Measurements from ENCODE around the gene FBN1. TPM values are rescaled to one million over a fixed set of nuclear protein-coding genes. Genes with fewer than 3 reads are reported as not detected.

The FBN1 gene
- total and polyA plus RNA-seq, 8 donors = 4.7 to 384 (median 42.6) TPM

- Histone ChIP-seq H3K9me3 (no peaks in the 10 kb centered on the region), H3K36me3 (no peaks in the 10 kb centered on the region), H3K4me1 (no peaks in the 10 kb centered on the region), H3K27me3 (no peaks in the 10 kb centered on the region), H3K27ac (no peak overlapping the region), H3K4me3 (no peak overlapping the region)
- 54 to 64% (median 61%) methylated on average over 3 of the region's 3 CpGs for whole genome bisulfite sequencing, 5 donors
- intact Hi-C loops (cut with DNase I; ENCODE audit: low total_unique reads) = no loop called here
- DNase-seq = no peak
- TF ChIP-seq CTCF (IDR thresholded peaks at IDR 0.05) (no peak), POLR2A (IDR thresholded peaks at IDR 0.05) (no peak), EP300 (IDR thresholded peaks at IDR 0.05) (no peak), POLR2AphosphoS5 (IDR thresholded peaks at IDR 0.05) (no peak)
Observed at GRCh38 chr15:48674876-48675275, 29.4 kb upstream of the FBN1 start.

- no peak for TF ChIP-seq POLR2A (IDR thresholded peaks at IDR 0.05)
- TF ChIP-seq EP300 (IDR thresholded peaks at IDR 0.05) = no peak
- no peak for TF ChIP-seq CTCF (IDR thresholded peaks at IDR 0.05)
- no peak for TF ChIP-seq POLR2AphosphoS5 (IDR thresholded peaks at IDR 0.05)
- H3K27ac ChIP-seq = peak overlapping the region in 1 of 5 donors; percentile 48
Observed at GRCh38 chr15:48672206-48672605, 26.7 kb upstream of the FBN1 start.

GRCh38 chr15:48671103-48672022 lies 25.9 kb upstream of the FBN1 start:
- no peaks in the 10 kb centered on the region for H3K9me3 ChIP-seq
- no peaks in the 10 kb centered on the region for H3K4me1 ChIP-seq
- no peak for TF ChIP-seq EP300 (IDR thresholded peaks at IDR 0.05)
- no peak for TF ChIP-seq POLR2AphosphoS5 (IDR thresholded peaks at IDR 0.05)
- TF ChIP-seq CTCF (IDR thresholded peaks at IDR 0.05) = no peak
- no peak for TF ChIP-seq POLR2A (IDR thresholded peaks at IDR 0.05)
- no peaks in the 10 kb centered on the region for H3K36me3 ChIP-seq
- 62 to 75% (median 73%) methylated on average over 6 of the region's 6 CpGs for WGBS, 5 donors
- H3K27ac ChIP-seq = peak overlapping the region in 2 of 5 donors; percentile 35 to 48
- H3K27me3 ChIP-seq = no peaks in the 10 kb centered on the region
- intact Hi-C loops (cut with DNase I; ENCODE audit: low total_unique reads) = no loop called here
- DNase-seq = peak in 1 of 2 donors; percentile 74
- no peak overlapping the region for H3K4me3 ChIP-seq

More at GRCh38 chr15:48672206-48672605, 26.7 kb upstream of the FBN1 start:
- intact Hi-C loops (cut with DNase I; ENCODE audit: low total_unique reads) = no loop called here
- no peaks in the 10 kb centered on the region for H3K9me3 ChIP-seq
- DNase-seq = no peak
- no peak overlapping the region for H3K4me3 ChIP-seq
- no peaks in the 10 kb centered on the region for H3K4me1 ChIP-seq
- WGBS, 5 donors = 80 to 89% (median 84%) methylated on average over 6 of the region's 6 CpGs
- H3K36me3 ChIP-seq = no peaks in the 10 kb centered on the region
- no peaks in the 10 kb centered on the region for H3K27me3 ChIP-seq

DNA sequence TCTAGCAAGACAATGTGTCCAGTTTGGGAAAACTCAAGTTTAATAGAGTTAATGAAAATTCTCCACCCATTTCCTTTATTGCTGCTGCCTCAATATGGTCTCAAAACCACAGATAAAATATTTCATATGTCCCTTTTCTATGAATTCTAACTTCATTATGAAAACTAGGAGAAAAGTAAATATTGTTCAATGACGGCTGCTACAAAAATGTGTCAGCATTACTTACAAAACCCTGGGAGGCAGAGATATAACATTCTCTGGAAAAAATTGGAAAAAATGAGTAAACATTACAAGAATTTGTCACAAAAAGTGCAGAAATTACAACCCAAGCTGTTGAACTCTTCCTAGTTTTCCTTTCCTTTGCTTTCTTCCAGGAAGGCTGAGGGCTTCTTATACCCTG lies 22.2 kb upstream of the FBN1 start:
- 39 to 56% (median 50%) methylated on average over 1 of the region's 1 CpG for whole genome bisulfite sequencing, 5 donors
- no peak for DNase-seq
- TF ChIP-seq POLR2A (IDR thresholded peaks at IDR 0.05) (no peak), EP300 (IDR thresholded peaks at IDR 0.05) (no peak)
- Histone ChIP-seq H3K9me3 (no peaks in the 10 kb centered on the region), H3K36me3 (no peaks in the 10 kb centered on the region), H3K4me1 (no peaks in the 10 kb centered on the region), H3K27me3 (no peaks in the 10 kb centered on the region), H3K27ac (no peak overlapping the region), H3K4me3 (no peak overlapping the region)
- intact Hi-C loops (cut with DNase I; ENCODE audit: low total_unique reads) = no loop called here

- no peak for TF ChIP-seq CTCF (IDR thresholded peaks at IDR 0.05)
- H3K4me3 ChIP-seq = no peak overlapping the region
- no peak overlapping the region for H3K27ac ChIP-seq
- no peak for DNase-seq
- no peaks in the 10 kb centered on the region for H3K9me3 ChIP-seq
- H3K4me1 ChIP-seq = no peaks in the 10 kb centered on the region
- WGBS, 5 donors = 87 to 96% (median 93%) methylated on average over 1 of the region's 1 CpG
- intact Hi-C loops (cut with DNase I; ENCODE audit: low total_unique reads) = no loop called here
- no peaks in the 10 kb centered on the region for H3K27me3 ChIP-seq
- H3K36me3 ChIP-seq = no peaks in the 10 kb centered on the region
Observed at GRCh38 chr15:48664436-48664835, 18.9 kb upstream of the FBN1 start.
